Raji (cell line): Measurements from ENCODE around the gene ZNF552.

Source experiments
- POLR2A ChIP-seq: IDR thresholded peaks from 2 replicates; pipeline ENCODE4 v1.6.1; 2011; ENCODE audit warnings: low read depth, low read length, control low read depth; ENCODE audit not compliant: insufficient read depth

ZNF552 gene

DNA sequence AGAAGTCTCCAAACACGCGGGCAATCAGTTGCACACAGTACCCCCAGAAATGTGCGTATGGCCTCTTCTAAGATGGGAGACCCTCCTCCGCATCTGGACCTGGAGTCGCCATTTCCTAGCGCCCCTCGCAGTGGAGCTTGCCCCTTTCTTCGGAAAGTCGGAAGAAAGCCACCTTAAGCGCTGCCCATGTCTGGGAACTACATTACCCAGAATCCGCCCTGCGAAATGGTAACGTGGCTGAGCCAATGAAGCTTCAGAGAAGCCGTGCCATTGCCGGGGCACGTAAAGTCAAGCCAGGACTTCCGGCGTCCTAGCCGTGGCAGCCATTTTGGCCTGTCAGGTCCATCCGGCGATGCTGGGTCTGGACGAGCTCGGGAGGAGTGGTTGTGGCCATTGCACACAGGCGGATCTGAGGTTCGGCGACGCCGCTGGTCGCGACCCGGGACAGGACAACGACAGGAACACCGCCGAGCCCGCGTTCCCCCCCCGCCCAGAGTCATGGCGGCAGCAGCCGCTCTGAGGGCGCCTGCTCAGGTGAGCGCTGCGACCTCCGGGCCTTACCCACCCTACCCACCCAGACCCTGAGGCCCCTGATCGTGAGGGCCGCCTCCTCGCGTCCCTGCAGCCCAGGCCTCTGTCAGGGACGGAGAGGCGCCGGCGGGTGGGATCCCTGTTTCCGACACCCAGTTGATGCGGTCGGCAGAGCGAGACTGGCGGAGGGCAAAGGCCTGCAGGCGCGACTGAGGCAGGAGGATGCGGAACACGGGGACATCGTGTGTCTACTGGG is 45.2 kb downstream of the ZNF552 start, which contains the start of gene ZNF586:
ZNF586 (plus strand) TSS at position 332 of the 787 bp plus-strand sequence; CDS start at position 499, 167 bp downstream.
- TF ChIP-seq POLR2A: peak; percentile 81

DNA sequence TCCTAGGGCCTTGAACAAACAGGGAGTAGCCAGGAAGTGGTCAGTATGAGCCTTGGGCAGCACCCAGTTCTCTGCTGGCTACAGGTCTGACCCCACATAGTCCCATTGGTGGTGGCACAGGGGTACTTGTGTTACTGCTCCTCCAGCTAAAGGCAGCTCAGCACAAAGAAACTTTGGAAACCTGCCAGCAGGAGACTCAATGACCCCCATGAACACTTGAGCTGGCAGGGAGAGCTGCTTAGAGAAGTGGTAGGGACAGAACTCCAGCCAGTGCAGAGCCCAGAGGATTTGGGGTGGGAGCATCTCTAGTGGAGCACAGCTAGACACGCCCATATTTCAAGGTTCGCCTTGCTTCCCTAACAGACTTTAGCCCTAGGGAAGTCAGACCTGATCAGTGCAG is 55.6 kb downstream of the ZNF552 start:
- no peak for TF ChIP-seq POLR2A

DNA sequence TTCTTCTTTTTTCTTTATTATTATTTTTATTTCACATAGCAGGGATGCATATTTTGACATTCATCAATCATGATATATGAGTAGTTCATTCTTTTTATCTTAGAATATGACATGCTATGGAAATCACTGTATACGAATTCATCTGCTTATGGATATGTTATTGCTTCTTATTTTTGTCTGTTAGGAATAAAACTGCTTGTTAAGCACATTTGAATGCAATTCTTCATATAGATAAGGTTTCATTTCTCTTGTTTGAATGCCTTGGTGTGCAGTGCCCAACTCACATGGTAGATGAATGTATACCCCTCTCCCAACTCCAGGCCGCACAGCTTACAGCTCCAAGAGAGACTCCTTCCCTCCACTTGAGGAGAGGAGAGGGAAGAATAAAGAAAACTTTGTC is 56.8 kb downstream of the ZNF552 start:
- TF ChIP-seq POLR2A: no peak
